HG03378 (cell line): ENCODE results near the gene SLN.

Experiments
- ATAC-seq: cut with Tn5 transposase; IDR thresholded peaks from one replicate; pipeline ENCODE4 v1.9.1; 2021; ENCODE audit warnings: mild to moderate bottlenecking, moderate library complexity; ENCODE audit not compliant: unreplicated experiment

SLN gene

DNA sequence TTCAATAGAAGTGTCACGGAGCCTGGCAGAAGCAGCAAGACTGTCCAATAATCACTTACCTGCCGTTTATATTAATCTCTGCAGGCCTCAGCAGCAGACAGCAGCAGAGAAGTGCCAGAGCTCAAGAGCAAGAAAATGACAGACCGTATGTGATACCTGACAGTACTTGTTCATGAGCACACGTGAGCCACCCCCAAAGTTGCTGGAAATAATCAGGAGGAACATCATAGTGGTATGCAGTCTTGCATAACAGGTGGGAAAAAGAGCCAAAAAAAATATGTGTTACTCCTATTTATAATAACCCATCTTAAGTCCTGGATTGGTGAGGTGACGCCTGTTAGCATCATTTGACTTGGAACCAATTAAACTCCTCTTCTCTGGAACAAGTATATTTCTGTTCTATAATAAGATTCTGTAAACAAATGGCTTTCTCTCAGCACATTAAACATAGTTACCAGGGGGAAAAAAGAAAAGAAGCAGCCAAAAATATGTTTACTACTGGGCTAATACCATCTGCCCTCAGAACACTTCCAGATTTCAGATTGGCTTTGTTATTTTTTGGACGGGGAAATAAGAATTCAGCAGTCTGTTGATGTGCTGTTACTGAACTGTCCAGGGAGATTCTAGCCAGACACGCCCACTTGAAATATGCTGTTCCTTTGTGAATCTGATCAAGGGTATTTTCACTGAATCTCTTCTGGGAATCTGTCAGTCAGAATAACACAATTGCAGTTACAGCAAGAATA is 7.9 kb upstream of the SLN start:
- no peak for ATAC-seq

DNA sequence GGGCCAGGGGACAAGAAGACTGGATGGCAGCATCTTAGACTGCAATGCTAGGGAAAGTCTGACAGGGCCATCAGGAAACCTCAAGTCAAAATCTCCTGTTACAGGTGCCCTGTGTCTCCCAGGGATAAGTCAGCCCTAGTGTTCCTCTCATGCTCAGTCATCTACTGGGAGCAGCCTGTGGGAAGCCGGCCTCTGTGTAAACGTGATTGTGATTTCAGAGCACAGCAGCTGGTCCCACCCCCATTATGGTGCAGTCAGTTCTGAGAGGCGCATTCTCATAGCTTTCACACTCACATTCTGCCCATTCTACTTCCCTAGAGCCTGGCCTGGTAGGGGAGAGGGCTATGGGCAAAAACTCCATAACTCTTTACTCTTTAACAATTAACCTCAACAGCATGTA is 7.2 kb upstream of the SLN start:
- no peak for ATAC-seq

DNA sequence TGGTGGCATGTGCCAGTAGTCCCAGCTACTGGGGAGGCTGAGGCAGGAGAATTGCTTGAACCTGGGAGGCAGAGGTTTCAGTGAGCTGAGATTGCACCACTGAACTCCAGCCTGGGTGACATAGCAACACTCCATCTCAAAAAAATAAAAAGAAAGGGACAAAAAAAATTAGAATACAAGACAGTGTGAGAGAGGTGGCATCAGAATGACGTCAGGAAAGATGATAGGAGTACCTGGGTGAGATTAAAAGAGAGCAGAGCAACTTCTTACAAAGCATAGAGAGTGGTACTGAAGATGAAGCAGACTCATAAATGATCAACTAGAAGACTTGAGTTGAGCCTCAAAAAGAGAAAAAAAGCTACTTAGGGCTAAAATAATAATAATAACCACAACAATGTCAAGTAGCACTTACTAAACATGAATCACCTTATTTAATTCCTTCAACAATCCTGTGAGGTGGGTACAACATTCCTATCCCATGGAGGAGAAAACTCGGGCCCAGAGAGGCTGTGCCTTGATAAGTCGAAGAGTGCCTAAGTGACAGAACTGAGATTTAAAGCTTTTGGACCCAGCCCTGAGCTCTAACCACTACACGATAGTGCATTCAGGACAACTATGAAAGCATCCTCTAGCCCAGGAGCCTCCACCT is 5.2 kb upstream of the SLN start:
- no peak for ATAC-seq

DNA sequence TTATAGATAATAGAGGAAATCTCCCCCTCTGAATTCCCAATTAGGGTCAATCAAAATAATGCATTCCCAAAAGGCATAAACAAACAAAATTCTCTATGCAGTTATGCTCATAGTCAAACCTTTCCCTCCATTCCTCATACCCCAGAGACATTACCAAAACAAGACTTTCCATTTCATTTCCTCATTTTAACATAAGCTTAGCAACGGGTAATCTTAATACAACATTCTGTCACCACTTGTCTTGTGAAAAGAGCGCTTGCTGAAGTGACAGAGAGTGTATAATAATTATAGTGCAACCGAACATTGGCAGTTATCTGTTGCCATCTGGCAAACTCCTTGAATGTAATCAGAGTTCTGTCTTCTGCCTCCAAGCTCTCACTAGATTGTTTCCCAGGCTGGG is 1.2 kb upstream of the SLN start:
- no peak for ATAC-seq

DNA sequence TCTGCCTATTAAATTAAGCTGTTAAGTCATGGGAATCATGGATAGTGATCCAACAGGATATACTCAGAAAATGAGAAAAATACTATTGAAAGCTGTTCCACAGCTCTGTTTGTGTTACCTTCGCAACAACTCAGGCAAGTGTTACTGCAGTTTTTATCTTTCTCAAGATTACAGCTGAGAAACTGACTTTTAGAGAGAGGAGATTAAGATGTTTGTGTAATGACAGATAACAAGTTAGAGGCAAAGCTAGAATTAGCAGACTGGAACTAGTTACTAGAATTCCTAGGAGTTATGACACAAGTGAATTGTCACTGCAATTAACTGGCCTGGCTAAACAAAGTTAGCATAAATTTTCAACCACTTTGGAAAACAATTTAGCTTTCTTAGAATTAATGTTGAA is 1.6 kb downstream of the SLN start:
- ATAC-seq = no peak

DNA sequence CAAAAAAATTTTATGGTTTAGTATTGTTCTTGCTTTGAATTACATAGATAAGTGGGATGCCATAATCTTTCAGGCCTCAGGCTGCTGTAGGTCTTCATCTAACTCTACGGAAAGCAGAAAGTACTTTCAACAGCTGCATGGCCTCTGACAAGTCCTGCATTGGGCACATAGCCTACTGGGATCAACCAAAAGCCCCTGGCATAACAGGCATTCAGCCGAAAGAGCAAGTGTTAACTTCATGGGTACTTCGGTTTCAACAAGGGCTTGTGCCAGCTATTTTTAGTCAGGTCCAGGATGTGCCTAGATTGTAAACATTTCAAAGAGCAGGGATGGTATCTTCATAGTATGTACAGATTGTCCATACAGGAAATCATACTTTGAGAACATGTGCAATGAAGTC is 3.1 kb downstream of the SLN start:
- no peak for ATAC-seq

DNA sequence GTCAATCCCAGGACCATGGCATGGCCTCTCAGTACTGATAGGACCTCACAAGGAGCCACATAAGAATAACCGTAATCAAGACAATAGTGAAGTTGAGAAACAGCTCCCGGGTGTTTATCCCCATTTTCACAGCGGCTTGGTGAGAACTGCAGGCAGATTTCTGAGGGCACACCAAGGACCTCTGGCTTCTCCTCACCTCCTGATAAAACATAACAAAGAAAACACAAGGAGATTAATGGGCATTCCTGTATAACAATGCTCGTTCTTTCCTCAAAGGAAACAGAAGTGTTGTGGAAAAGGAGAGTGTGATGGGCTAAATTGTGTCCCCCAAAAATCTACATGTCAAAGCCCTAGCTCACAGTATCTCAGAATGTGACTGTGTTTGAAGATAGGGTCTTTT is 4.0 kb downstream of the SLN start:
- no peak for ATAC-seq

DNA sequence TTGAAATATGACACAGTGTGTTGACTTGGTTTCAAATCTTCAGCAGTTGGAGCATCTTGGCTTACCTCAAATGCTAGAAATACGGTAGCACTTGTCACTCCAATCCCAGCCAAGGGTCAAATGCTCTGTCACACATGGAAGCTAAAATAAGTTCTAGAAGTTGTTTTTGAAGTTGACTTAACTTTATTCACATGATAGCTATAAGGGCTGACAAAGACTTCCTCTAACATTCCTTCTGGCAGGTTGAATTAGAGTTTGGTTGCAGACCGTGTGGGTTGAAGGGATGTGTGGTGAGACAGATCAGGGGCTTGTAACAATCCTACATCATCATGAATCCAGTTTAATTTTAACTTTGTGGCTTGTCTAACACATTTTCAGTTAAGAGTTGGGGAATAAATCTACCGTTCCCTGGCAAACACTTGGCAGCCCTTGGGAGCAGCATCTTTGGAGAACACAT is 4.6 kb downstream of the SLN start:
- no peak for ATAC-seq

DNA sequence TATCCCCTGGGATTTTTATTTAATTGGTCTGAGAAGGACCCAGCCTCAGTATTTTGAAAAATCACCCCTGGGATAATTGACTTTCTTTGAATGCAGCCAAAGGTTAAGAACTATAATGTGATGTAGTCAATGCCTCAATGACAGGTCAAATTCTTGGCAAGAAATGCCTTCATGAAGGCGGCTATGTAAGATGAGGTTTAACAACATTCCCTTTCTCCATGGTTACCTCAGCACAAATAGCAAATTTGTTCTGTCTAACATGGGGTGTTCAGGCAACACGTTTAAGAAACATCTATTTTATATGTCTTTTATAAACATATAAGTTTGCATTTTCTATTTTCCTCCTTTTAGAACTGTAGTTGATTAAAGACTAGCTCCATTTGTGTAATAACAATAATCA is 5.3 kb downstream of the SLN start:
- ATAC-seq = no peak

DNA sequence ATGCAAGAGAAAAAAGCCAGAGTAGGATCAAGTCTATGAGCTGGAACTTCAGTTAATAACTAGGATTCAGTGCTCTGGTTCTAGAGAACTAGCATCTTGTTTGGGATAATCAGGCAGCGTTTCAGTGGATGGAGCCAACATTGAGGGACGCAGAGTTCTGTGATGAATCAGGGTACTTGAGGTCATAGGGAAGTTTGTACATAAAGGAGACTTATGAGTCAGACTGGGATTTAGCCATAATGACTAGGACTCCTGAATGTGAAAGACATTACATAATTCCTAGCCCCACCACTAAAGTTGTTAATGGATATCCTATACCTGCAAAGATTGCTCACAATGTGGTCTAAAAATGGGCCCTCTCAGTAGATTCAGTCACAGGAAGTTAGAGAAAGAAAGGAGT is 6.8 kb downstream of the SLN start:
- no peak for ATAC-seq

DNA sequence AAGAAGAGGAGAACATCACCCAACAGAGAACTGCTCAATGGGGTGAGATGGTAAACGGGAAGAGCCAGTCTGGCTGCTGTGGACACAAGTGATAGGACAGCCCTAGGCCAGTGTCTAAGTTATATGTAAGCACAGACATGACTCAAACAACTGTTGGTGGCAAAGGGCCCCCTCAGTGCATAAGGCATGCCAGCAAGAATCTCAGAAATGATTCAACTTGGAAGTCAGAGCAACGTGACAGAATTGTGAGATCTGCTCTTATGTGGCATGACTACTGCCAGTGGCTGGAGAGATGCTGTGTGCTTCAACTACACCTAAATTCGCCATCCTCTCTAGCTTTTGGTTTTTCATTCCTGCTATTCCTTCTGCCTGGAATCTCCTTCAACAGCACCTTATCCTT is 7.4 kb downstream of the SLN start:
- no peak for ATAC-seq

DNA sequence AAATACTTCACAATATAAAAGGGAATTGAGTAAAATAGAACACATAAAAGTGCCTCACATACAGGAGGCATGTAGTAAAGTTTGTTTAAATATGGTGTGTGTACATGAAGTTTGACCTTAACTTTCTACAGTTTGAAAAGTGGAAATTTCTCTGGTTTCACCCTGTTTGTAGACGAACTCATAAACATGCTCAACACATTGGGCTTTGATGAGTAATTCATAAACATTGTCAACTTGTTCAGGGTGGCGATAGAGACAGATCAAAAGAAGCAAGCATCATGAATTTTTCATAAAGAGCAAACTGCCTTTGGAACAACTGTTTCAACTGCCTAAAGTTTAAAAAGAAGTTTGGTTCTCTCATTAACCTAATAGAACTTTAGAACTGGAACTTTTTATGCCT is 9.1 kb downstream of the SLN start:
- no peak for ATAC-seq

DNA sequence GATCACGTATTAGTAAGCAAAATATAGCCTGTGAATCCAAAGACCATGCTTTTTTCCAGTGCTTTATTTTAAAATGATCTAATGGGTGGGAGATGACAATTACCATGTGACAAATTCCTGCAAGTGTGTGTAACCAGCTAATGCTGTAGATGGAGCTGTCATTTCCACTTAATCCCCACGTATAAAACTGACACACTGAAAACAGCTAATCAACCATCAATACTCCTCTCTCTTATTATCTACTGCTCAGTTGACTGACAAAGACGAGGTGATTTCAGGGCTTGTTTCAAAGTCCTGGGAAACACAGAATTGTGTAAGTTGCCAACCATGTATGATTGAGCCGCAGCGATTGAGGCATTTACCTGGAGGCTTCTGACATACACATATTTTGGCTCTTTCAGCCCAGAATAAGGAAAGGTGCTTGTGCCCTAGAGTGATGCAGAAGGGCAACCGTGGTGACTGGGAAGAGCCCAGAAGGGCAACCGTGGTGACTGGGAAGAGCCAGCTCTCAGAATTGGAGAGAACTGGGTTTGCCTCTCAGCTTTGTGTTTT is 9.7 kb downstream of the SLN start:
- ATAC-seq = no peak

DNA sequence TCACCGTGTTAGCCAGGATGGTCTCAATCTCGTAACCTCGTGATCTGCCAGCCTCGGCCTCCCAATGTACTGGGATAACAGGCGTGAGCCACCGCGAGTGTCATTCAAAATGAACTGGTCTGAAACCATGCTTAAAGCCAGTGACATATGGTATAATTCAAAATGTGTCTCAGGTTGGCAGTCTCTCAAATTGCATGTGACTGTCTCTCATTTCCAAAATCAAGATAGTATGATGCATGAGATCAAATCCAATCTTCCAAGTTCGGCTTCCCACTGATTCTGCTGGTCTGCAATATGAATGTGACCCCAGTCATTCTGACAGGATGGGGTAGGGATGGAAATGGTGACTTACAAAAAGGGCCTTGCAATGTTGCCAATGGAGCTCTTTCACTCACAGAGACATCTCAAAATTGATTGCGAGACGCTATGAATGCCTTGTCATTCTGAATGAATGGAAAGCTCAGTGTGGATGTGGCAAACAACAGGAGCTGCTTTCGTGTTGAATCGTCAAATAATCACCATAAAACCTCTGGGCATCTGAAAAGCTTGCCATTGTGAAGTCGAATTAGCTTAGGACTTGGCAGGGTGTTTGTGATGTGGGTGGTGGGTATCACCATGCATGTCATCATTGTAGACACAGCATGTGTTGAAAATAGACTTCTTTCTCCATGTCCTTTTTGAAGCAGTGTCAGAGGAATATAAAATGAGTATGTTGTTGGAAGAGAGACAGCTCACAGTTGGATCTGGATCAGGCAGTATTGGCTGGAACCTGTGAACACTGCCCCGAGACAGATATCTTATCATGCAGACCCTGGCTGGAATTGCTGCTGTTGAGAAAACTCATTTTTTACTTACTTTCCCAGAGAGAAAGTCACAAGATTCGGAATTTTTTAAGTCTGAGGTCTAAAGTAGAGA is 12.2 kb downstream of the SLN start:
- no peak for ATAC-seq

DNA sequence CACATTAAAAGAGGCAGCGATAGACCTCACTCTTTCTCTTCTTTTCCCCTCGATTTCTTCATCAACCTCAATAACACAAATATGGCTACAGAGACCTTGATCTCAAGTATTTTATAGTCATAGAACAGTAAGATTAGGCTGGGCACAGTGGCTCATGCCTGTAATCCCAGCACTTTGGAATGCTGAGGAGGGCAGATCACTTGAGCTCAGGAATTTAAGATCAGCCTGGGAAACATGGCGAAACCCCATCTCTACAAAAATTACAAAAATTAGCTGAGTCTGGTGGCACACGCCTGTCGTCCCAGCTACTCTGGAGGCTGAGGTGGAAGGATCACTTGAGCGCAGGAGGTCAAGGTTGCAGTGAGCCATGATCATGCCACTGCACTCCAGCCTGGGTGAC is 14.6 kb downstream of the SLN start:
- no peak for ATAC-seq

DNA sequence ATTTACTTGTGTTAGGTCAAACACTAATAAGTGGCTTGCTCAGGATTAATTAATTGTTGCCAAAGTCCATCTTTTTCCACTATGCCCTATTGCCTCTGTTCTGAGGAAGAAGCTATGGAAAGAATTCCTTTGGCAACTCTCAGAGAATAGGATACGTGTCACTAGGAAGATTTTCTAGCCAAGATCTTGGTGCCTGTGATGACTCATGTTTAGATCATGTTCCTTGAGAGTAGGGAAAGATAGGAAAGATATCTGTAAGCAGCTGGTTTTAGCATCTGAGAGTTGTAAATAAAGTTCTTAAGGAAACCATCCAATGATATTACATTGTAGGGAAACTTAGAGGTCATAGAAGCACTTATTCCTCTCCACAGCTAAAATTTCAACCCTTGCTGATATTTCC is 15.7 kb downstream of the SLN start:
- no peak for ATAC-seq

DNA sequence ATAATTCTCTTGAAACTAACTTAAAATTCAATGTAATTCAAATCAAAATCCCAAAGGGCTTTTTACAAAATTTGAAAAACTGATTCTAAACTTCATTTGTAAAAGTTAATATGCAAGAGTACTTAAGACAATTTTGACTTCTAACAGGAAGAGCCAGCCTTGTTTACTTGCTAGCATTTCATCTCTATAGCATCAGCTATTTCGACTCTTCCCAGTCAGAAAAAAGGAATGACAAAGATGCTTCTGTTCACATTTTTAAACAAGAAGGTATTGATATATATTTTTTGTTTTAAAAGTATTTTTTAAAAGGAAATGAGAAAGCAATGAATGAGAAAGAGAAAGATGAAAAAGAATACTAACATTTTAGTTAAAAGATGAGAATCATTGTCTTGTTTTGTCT is 16.4 kb downstream of the SLN start:
- no peak for ATAC-seq

DNA sequence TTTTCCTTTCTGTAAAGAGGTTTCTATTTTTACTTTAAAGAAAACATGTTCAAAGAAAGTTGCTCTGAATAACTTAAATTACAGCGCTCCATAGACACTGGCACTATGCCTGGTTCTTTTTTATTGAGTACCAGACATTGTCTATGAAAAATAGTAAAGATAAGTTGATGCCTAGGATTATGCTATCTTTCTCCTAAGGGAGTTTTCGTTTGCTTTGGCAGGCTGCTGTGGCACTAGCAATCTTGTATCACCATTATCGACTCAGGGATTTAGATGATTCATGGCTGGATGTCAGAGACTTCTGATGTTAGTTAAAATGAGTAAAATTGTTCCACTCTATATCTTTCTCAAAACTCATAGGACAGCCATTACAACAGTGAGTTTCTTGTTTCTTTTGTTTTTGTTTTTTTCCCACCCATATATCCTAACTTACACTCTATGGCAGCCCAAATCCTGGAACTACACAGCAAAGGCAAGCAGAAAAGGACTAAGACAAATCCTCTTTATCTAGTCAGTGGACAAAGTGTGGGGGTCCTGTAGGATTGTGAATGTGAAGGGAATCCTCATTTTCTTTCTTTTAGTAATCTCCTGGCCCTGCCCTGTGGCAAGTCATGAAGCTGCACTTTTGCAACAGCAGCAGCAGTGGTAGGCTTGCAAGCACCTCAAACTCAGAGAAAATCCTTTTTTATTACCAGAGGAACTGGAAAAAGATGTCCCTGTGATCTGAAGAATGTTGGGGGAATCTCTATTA is 20.7 kb downstream of the SLN start:
- ATAC-seq = no peak

DNA sequence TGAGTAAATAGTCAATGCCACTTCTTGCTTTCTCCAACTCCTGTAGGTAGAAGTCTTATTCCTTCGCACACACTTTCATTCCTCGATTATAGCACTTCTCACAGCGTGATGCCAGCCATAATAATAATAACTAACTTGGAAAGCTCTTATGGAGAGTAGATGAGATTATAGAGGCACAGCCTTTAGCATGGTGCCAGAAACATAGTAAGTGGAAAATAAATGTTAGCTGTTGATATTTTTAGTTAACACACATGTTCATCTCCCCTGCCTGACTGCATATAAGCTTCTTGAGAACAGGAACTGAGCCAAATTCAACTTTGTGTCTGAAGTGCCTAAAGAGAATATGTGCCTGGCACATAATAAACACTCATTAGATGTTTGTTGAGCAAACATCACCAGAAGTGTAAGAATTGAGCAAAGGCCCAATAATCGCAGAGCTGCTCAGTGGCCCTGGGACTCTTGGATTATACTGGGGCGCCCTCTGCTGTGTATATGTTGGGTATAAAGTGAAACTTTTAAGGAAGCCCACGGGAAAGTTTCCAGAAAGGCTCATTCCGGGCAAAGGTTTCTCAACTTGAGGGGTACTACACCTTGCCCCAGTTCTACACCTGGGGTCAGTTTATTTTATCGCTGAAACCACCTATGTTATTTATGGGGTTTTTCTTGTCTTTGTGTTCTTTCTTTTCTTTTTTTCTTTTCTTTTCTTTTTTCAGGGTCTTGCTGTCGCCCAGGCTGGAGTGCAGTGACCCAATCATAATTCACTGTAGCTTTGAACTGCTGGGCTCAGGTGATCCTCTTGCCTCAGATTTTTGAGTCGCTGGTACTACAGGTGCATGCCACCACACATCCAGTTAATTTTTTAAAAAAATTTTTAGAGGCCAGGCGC is 22.3 kb downstream of the SLN start:
- peak; percentile 68 for ATAC-seq
